Activated naive CD8-positive, alpha-beta T cell treated with anti-CD3 and anti-CD28 coated beads, Interleukin-2, amount 50 U/mL, for 16 hours (primary cell): Measurements from ENCODE around the gene KHSRP.
"Not testable (repeated sequence)": the region's sequence is repeated elsewhere in the genome, so short reads cannot be mapped to it uniquely, and the experiment has no call there.

ENCODE experiments used
- DNase-seq: peaks from one replicate; pipeline ENCODE4 v3.0.0-alpha.2; 2020; ENCODE audit warnings: low read depth, low spot score

KHSRP gene

GRCh38 chr19:6418562-6418932, 6.1 kb downstream of the KHSRP start:
- no peak for DNase-seq

DNA sequence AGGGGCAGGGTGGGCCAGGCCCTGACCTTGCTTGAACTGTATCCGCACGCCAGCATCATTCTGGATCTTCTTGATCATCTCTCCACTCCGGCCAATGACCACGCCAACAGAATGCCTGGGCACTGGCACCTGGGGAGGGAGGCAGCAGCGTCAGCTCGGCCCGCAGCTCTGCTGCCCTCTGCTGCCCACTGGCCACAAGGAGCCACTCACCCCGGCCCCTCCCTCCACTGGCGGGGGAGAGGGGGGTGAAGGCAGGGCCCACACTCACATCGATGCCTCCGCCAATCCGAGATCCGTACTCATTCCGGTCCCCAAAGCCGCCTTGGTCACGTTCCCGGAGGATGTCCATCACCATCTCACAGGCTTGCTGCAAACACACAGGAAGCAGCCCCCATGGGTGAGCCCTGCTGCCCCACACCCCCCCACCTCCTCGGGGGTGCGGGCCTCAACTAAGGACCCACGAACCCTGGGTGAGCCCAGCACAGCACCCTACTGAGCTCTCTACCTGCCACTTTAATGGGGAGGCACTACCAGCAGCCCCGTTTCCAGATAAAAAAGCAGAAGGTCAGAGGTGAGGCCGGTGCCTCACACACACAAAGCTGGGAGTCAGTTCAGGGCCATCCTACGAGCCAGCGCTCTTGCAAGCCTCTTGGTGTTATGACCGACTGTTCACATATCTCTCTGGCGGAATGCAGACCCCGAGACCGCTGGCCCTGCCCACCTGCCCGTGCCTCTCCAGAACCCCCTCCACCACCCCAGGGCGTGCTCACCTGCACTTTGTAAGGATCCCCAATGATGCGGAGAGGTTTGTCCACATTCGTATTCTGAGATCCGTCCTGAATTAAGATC, 6.7 kb downstream of the KHSRP start:
- DNase-seq, result no peak

GRCh38 chr19:6416658-6417405, 7.8 kb downstream of the KHSRP start:
- no peak for DNase-seq

GRCh38 chr19:6415591-6416190, 8.9 kb downstream of the KHSRP start:
- no peak for DNase-seq

DNA sequence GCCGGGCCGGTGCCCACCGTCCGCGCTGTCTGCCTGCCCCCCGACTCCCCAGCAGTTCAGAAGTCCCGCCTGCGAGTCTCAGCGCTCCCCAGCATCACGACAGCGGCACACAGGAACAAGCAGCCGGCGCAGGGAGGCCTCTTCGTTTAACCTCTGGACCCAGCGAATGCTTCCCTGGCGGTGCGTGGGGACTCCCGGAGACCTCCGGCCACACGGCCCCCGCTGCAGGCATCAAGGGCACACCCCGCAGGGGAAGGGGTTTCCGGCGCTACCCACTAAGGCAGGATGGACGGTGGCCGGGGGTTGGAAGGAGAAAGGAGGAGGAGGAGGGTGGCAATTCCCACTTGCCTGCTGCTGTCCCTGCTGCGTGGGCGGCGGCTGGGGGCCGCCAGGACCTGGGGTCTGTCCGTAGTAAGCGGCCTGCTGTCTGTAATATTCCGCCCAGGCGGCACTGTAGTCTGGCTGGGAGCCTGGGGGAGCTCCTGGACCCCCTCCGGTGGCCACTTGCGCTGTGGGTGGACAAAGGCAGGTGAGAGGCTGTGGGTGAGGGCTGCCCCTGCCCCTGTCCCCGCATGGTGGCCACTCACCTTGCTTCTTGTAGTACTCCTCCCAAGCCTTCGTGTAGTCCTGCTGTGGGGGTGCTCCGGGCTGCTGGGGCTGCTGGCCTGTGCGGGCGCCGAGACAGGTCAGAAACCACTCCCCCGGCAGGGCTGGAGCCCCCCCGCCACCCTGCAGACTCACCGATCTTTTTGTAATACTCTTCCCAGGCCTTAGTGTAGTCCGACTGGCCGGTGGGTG, 9.6 kb downstream of the KHSRP start:
- DNase-seq, result no peak

- no peak for DNase-seq
These were observed 10.6 kb downstream of the KHSRP start for GRCh38 chr19:6413721-6414643.

- no peak for DNase-seq
These were observed 11.3 kb downstream of the KHSRP start for GRCh38 chr19:6413291-6413690.

- no peak for DNase-seq
These were observed 12.0 kb downstream of the KHSRP start for GRCh38 chr19:6412447-6413091.

GRCh38 chr19:6412061-6412446, 12.6 kb downstream of the KHSRP start:
- no peak for DNase-seq

DNA sequence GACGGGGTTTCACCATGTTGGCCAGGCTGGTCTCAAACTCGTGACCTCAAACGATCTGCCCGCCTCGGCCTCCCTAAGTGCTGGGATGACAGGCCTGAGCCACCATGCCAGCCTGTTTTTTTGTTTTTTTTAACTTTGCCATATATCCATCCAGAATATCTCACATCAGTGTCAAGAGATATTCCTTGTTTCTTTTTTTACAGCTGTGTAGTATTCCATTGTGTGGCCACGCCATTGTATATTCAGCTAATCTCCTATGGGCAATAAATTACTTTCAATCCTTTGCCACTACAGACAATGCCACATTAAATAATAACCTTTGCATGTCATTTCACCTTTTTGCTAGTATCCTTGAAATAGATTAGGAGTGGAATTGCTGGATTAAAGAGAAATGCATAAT, 15.3 kb downstream of the KHSRP start:
- DNase-seq, result no peak

- DNase-seq, result no peak
These were observed 18.2 kb downstream of the KHSRP start for GRCh38 chr19:6406401-6406800.

GRCh38 chr19:6402837-6403608, 21.6 kb downstream of the KHSRP start:
- DNase-seq, result no peak

GRCh38 chr19:6402058-6402457, 22.6 kb downstream of the KHSRP start:
- DNase-seq, result no peak

DNA sequence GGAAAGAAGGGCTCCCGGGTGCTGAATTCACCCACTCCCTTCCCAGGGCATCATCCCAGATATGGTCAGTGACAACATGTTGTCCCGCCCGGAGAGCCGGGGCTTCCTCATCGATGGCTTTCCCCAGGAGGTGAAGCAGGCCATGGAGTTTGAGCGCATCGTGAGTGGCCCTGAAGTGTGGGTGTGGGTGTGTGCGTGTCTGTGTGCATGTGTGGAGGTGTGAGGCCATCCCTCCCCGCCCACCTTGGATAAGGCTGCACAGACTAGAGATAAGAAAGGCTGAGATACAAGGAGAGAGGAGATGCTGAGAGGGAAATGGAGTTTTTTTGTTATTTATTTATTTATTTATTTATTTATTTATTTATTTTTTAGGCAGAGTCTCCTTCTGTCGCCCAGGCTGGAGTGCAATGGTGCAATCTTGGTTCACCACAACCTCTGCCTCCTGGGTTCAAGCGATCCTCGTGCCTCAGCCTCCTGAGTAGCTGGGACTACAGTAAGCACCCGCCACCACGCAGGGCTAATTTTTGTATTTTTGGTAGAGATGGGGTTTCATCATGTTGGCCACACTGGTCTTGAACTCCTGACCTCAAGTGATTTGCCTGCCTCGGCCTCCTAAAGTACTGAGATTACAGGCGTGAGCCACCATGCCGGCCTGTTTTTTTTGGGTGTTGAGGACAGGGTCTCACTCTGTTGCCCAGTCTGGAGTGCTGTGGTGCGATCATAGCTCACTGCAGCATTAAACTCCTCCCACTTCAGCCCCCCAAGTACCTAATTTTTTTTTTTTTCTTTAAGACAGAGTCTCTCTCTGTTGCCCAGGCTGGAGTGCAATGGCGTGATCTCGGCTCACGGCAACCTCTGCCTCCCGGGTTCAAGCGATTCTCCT, 24.3 kb downstream of the KHSRP start:
- not testable (repeated sequence) for DNase-seq

GRCh38 chr19:6396305-6396704, 28.3 kb downstream of the KHSRP start:
- DNase-seq, result no peak

GRCh38 chr19:6394831-6395230, 29.8 kb downstream of the KHSRP start:
- no peak for DNase-seq

GRCh38 chr19:6393983-6394412, 30.6 kb downstream of the KHSRP start:
- peak; percentile 47 for DNase-seq
